Hematopoietic multipotent progenitor cell treated with erythropoietin and hydrocortisone succinate and interleukin-3 and kit ligand, for 15 days (in vitro differentiated cells): Measurements from ENCODE around the gene FLT1.

Experiments used
- DNase-seq: peaks from one replicate; pipeline ENCODE4 v3.0.0-alpha.2; 2015; ENCODE audit warnings: low spot score

The FLT1 gene

GRCh38 chr13:28526876-28527275, 31.9 kb upstream of the FLT1 start:
- DNase-seq = no peak

- DNase-seq = no peak
These were observed 27.9 kb upstream of the FLT1 start for GRCh38 chr13:28522871-28523270.

- DNase-seq = no peak
These were observed 18.8 kb upstream of the FLT1 start for GRCh38 chr13:28513745-28514144.

GRCh38 chr13:28510542-28510941, 15.6 kb upstream of the FLT1 start:
- no peak for DNase-seq

GRCh38 chr13:28510066-28510465, 15.1 kb upstream of the FLT1 start:
- DNase-seq = no peak

GRCh38 chr13:28505543-28506135, 10.7 kb upstream of the FLT1 start:
- no peak for DNase-seq

GRCh38 chr13:28503182-28503967, 8.4 kb upstream of the FLT1 start:
- DNase-seq = no peak

GRCh38 chr13:28501547-28501946, 6.6 kb upstream of the FLT1 start:
- no peak for DNase-seq

- DNase-seq = no peak
These were observed 4.7 kb upstream of the FLT1 start for GRCh38 chr13:28499609-28500008.

GRCh38 chr13:28498481-28499115, 3.7 kb upstream of the FLT1 start:
- no peak for DNase-seq

GRCh38 chr13:28497143-28497876, 2.4 kb upstream of the FLT1 start:
- DNase-seq = no peak

GRCh38 chr13:28496188-28496564, 1.2 kb upstream of the FLT1 start:
- DNase-seq = no peak

- DNase-seq = no peak
These were observed 735 bp upstream of the FLT1 start for GRCh38 chr13:28495538-28496187.

GRCh38 chr13:28494504-28494777, 487 bp downstream of the FLT1 start:
- DNase-seq = no peak

- no peak for DNase-seq
These were observed 1.0 kb downstream of the FLT1 start for GRCh38 chr13:28493740-28494503.

GRCh38 chr13:28492569-28493367, 2.2 kb downstream of the FLT1 start:
- no peak for DNase-seq

GRCh38 chr13:28490061-28490460, 4.9 kb downstream of the FLT1 start:
- DNase-seq = no peak

- DNase-seq = no peak
These were observed 5.4 kb downstream of the FLT1 start for GRCh38 chr13:28489524-28489931.

GRCh38 chr13:28488376-28489005, 6.4 kb downstream of the FLT1 start:
- no peak for DNase-seq

GRCh38 chr13:28485996-28486543, 8.9 kb downstream of the FLT1 start:
- no peak for DNase-seq
